HepG2 (cell line): ENCODE results near the gene SIK2. TPM values are rescaled to one million over a fixed set of nuclear protein-coding genes. Genes with fewer than 3 reads are reported as not detected.
A peak's percentile ranks its signal among the peaks of the same experiment; 100 is the strongest.

Experiments used
- AHR ChIP-seq: IDR thresholded peaks from 2 replicates; pipeline ENCODE4 v1.6.1; 2018; ENCODE audit warnings: missing genetic modification reagents, missing compliant biosample characterization
- BRD4 ChIP-seq: sonication (generic); formaldehyde crosslinking; IDR thresholded peaks from 2 replicates; pipeline ENCODE4 v1.4.0; 2020; ENCODE audit warnings: missing genetic modification reagents
- FOXK1 ChIP-seq: sonication (generic); formaldehyde crosslinking; IDR thresholded peaks from 2 replicates; pipeline ENCODE4 v1.4.0; 2020; ENCODE audit warnings: low read depth, missing genetic modification reagents, borderline replicate concordance
- IRX3 ChIP-seq: sonication (generic); formaldehyde crosslinking; IDR thresholded peaks from 2 replicates; pipeline ENCODE4 v1.8.1; 2023; ENCODE audit warnings: mild to moderate bottlenecking, low read depth, missing genetic modification reagents, borderline replicate concordance
- NR2C2 ChIP-seq: sonication (generic); formaldehyde crosslinking; IDR thresholded peaks from 2 replicates; pipeline ENCODE4 v1.4.0; 2020; ENCODE audit warnings: missing genetic modification reagents, mild to moderate bottlenecking, moderate library complexity, borderline replicate concordance
- ZBTB21 ChIP-seq: sonication (generic); formaldehyde crosslinking; IDR thresholded peaks from 2 replicates; pipeline ENCODE4 v1.4.0; 2020; ENCODE audit warnings: missing genetic modification reagents
- ZNF572 ChIP-seq: sonication (generic); formaldehyde crosslinking; IDR thresholded peaks from 2 replicates; pipeline ENCODE4 v1.5.1; 2020; ENCODE audit warnings: mild to moderate bottlenecking, missing genetic modification reagents
- ZNF629 ChIP-seq: sonication (generic); formaldehyde crosslinking; conservative IDR thresholded peaks from 2 replicates; pipeline ENCODE4 v1.5.0; 2020; ENCODE audit warnings: missing genetic modification reagents
- ZNF674 ChIP-seq: sonication (generic); formaldehyde crosslinking; IDR thresholded peaks from 2 replicates; pipeline ENCODE4 v1.5.0; 2020; ENCODE audit warnings: low read depth, mild to moderate bottlenecking, missing genetic modification reagents
- polyA plus RNA-seq, 8 experiments: library from polyadenylated mRNA; depleted of rRNA in 3 of 8; stranded (reverse) in 7 of 8; unstranded in 1 of 8; fragments of >200 nt; fragmentation: Illumina TruSeq in 4 of 8; extraction: Trizol in 4 of 8; gene quantifications; 2 replicates each; pipeline versions ENCODE4 v1.2.1 to v1.2.3, GENCODE V29; 2011 to 2016; ENCODE audit warnings: low read depth in 4 of 8, missing spikeins in 1 of 8, mixed read lengths in 1 of 8; ENCODE audit not compliant: insufficient read depth in 1 of 8
- total RNA-seq, 5 experiments: library from RNA; depleted of rRNA; stranded (reverse); fragments of >200 nt; fragmentation: Illumina TruSeq; extraction: Trizol; gene quantifications; 2 replicates each; pipeline ENCODE4 v1.2.3, GENCODE V29; 2016; ENCODE audit warnings: low read depth in 1 of 5
- TF ChIP-seq, protein P1 (sequence below): sonication (generic); formaldehyde crosslinking; IDR thresholded peaks from 2 replicates; pipeline ENCODE4 v1.5.1; 2020; ENCODE audit warnings: mild to moderate bottlenecking, moderate library complexity, missing genetic modification reagents
- TF ChIP-seq, protein P2 (sequence below): sonication (generic); formaldehyde crosslinking; IDR thresholded peaks from 2 replicates; pipeline ENCODE4 v1.5.1; 2020; ENCODE audit warnings: mild to moderate bottlenecking, missing genetic modification reagents, borderline replicate concordance
- TF ChIP-seq, protein P3 (sequence below), 2 experiments: sonication (generic) in 1 of 2; formaldehyde crosslinking in 1 of 2; IDR thresholded peaks; 2 replicates each; pipeline versions ENCODE4 v1.4.0 to v1.6.1; 2016 to 2020; ENCODE audit warnings: borderline replicate concordance in 1 of 2, low read depth in 1 of 2, mild to moderate bottlenecking in 1 of 2, missing genetic modification reagents in 1 of 2
- TF ChIP-seq, protein P4 (sequence below): sonication (generic); formaldehyde crosslinking; IDR thresholded peaks from 2 replicates; pipeline ENCODE4 v1.4.0; 2020; ENCODE audit warnings: missing genetic modification reagents
- TF ChIP-seq, protein P5 (sequence below): sonication (generic); formaldehyde crosslinking; IDR thresholded peaks from 2 replicates; pipeline ENCODE4 v1.4.0; 2020; ENCODE audit warnings: mild to moderate bottlenecking, missing genetic modification reagents

The SIK2 gene
- total and polyA plus RNA-seq, 2 of the 13 experiments (the other 11 are each of a cell fraction or from before 2014, with no cell fraction given): 8.1 to 15.4 TPM

DNA sequence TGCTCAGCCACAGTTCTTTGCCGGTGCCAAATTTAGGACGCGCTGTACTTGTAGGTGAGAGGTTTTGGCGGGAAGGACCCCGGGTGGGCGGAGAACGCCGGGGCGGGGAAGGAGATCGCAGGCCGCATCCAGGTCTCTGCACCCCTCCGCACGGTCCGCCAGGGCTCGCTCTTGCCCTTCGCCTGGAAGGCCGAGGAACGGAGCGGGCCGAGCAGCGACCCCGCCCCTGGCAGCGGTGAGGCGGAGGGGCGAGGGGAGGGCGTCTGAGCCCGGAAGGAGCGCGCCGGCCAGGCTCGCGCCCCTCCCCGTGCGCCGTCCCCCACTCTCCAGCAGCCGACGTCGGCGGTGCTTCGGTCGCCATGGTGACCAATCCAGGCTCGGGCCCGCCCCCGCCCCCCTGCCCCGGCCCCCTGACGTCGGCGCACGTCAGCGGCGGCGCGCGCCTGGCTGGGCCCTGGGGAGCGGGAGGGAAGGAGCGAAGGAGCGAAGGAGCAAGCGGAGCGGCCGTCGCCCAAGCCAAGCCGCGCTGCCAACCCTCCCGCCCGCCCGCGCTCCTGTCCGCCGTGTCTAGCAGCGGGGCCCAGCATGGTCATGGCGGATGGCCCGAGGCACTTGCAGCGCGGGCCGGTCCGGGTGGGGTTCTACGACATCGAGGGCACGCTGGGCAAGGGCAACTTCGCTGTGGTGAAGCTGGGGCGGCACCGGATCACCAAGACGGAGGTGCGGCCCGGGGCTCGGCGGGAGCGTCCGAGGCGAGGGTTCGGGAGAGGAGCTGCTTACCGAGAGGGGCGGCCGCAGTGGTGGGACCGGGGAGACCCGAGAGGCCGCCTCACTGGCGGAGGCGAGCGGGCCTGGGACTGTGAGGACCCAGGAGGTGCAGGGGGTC, at the start of gene SIK2 (continued):
- TF ChIP-seq, protein P1, sequence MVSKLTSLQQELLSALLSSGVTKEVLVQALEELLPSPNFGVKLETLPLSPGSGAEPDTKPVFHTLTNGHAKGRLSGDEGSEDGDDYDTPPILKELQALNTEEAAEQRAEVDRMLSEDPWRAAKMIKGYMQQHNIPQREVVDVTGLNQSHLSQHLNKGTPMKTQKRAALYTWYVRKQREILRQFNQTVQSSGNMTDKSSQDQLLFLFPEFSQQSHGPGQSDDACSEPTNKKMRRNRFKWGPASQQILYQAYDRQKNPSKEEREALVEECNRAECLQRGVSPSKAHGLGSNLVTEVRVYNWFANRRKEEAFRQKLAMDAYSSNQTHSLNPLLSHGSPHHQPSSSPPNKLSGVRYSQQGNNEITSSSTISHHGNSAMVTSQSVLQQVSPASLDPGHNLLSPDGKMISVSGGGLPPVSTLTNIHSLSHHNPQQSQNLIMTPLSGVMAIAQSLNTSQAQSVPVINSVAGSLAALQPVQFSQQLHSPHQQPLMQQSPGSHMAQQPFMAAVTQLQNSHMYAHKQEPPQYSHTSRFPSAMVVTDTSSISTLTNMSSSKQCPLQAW (CRISPR knock-in tag): peak; percentile 83
- TF ChIP-seq ZNF629 (CRISPR knock-in tag): no peak
- TF ChIP-seq ZBTB21 (CRISPR knock-in tag): no peak; the same call in 1 of the 2 replicates
- no peak for TF ChIP-seq ZNF572 (CRISPR knock-in tag)
- TF ChIP-seq, protein P2, sequence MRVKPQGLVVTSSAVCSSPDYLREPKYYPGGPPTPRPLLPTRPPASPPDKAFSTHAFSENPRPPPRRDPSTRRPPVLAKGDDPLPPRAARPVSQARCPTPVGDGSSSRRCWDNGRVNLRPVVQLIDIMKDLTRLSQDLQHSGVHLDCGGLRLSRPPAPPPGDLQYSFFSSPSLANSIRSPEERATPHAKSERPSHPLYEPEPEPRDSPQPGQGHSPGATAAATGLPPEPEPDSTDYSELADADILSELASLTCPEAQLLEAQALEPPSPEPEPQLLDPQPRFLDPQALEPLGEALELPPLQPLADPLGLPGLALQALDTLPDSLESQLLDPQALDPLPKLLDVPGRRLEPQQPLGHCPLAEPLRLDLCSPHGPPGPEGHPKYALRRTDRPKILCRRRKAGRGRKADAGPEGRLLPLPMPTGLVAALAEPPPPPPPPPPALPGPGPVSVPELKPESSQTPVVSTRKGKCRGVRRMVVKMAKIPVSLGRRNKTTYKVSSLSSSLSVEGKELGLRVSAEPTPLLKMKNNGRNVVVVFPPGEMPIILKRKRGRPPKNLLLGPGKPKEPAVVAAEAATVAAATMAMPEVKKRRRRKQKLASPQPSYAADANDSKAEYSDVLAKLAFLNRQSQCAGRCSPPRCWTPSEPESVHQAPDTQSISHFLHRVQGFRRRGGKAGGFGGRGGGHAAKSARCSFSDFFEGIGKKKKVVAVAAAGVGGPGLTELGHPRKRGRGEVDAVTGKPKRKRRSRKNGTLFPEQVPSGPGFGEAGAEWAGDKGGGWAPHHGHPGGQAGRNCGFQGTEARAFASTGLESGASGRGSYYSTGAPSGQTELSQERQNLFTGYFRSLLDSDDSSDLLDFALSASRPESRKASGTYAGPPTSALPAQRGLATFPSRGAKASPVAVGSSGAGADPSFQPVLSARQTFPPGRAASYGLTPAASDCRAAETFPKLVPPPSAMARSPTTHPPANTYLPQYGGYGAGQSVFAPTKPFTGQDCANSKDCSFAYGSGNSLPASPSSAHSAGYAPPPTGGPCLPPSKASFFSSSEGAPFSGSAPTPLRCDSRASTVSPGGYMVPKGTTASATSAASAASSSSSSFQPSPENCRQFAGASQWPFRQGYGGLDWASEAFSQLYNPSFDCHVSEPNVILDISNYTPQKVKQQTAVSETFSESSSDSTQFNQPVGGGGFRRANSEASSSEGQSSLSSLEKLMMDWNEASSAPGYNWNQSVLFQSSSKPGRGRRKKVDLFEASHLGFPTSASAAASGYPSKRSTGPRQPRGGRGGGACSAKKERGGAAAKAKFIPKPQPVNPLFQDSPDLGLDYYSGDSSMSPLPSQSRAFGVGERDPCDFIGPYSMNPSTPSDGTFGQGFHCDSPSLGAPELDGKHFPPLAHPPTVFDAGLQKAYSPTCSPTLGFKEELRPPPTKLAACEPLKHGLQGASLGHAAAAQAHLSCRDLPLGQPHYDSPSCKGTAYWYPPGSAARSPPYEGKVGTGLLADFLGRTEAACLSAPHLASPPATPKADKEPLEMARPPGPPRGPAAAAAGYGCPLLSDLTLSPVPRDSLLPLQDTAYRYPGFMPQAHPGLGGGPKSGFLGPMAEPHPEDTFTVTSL (CRISPR knock-in tag): no peak
- no peak; the same call in 1 of the 2 replicates for TF ChIP-seq FOXK1 (CRISPR knock-in tag)
- no peak; the same call in 1 of the 2 replicates for TF ChIP-seq BRD4 (CRISPR knock-in tag)
- TF ChIP-seq AHR (CRISPR knock-in tag): no peak; the same call in 1 of the 2 replicates
- TF ChIP-seq, protein P3, sequence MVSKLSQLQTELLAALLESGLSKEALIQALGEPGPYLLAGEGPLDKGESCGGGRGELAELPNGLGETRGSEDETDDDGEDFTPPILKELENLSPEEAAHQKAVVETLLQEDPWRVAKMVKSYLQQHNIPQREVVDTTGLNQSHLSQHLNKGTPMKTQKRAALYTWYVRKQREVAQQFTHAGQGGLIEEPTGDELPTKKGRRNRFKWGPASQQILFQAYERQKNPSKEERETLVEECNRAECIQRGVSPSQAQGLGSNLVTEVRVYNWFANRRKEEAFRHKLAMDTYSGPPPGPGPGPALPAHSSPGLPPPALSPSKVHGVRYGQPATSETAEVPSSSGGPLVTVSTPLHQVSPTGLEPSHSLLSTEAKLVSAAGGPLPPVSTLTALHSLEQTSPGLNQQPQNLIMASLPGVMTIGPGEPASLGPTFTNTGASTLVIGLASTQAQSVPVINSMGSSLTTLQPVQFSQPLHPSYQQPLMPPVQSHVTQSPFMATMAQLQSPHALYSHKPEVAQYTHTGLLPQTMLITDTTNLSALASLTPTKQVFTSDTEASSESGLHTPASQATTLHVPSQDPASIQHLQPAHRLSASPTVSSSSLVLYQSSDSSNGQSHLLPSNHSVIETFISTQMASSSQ (IDR thresholded peaks at IDR 0.05; ENCODE audit: low read depth): no peak
- TF ChIP-seq, protein P3 (CRISPR knock-in tag; IDR thresholded peaks at IDR 0.05; ENCODE audit: borderline replicate concordance): peak; percentile 72; the same call in 1 of the 2 replicates
- TF ChIP-seq NR2C2 (CRISPR knock-in tag): no peak
- peak; percentile 60; the same call in 1 of the 2 replicates for TF ChIP-seq IRX3
- TF ChIP-seq, protein P4, sequence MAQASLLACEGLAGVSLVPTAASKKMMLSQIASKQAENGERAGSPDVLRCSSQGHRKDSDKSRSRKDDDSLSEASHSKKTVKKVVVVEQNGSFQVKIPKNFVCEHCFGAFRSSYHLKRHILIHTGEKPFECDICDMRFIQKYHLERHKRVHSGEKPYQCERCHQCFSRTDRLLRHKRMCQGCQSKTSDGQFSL (CRISPR knock-in tag): peak; percentile 74; the same call in 1 of the 2 replicates
- TF ChIP-seq ZNF674: no peak
- TF ChIP-seq, protein P5, sequence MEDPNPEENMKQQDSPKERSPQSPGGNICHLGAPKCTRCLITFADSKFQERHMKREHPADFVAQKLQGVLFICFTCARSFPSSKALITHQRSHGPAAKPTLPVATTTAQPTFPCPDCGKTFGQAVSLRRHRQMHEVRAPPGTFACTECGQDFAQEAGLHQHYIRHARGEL (CRISPR knock-in tag): no peak
